HepG2 (cell line): ENCODE measurements around the gene ACOXL. TPM values are rescaled to one million over a fixed set of nuclear protein-coding genes. Genes with fewer than 3 reads are reported as not detected.

Experiments
- ATAC-seq: fragments of 200-7000 bp; cut with Tn5 transposase; 3 replicates; pipeline ENCODE4 v1.9.1; 2020; ENCODE audit warnings: mild to moderate bottlenecking, moderate library complexity
- BruUV-seq: library from RNA; stranded (reverse); fragments of 400-500 nt; replicated peaks from 2 replicates; lab custom pipeline; 2021; lab: Mats Ljungman, UMichigan
- CTCF ChIA-PET: fragments of 300-600 bp; formaldehyde crosslinking; extraction: SDS; loops from one replicate; lab custom pipeline; 2021; ENCODE audit warnings: low total read pairs, inconsistent platforms, low intra/inter-chr PET ratio; lab: Yijun Ruan, JAX
- POLR2A ChIA-PET: fragments of 350-600 bp; sonication (Branson Sonifier 250); formaldehyde crosslinking; loops from one replicate; lab custom pipeline; 2020; ENCODE audit warnings: antibody characterized with exemption, inconsistent platforms; lab: Yijun Ruan, JAX
- DNase-seq: peaks from one replicate; pipeline ENCODE4 v3.0.0-alpha.2; 2015; ENCODE audit warnings: low spot score
- FAIRE-seq: peaks from 3 replicates; lab custom pipeline; 2011; peaks lifted over from hg19 to GRCh38; lab: Jason Lieb, UNC
- H2AFZ ChIP-seq: one replicate; pipeline ENCODE4 v1.6.1; 2011; ENCODE audit warnings: low read length, inconsistent platforms
- H3K27ac ChIP-seq: fragments of 300-600 bp; 3 replicates; pipeline ENCODE4 v1.8.0; 2011; ENCODE audit warnings: mixed run types, mild to moderate bottlenecking, mixed read lengths, low read length, inconsistent platforms; ENCODE audit not compliant: insufficient read depth; ENCODE audit errors: extremely low read length
- H3K27me3 ChIP-seq, 2 experiments: fragments of 200-600 bp in 1 of 2; 2 replicates in 1 of 2; 3 replicates in 1 of 2; pipeline versions ENCODE4 v1.6.0 to v1.8.0; 2011; ENCODE audit warnings: low read length in 2 of 2, mild to moderate bottlenecking in 2 of 2, moderate library complexity in 2 of 2, inconsistent platforms in 1 of 2; ENCODE audit not compliant: insufficient read depth in 2 of 2, control insufficient read depth in 1 of 2
- H3K36me3 ChIP-seq, 2 experiments: fragments of 200-600 bp in 1 of 2; replicated peaks in 1 of 2; 2 replicates in 1 of 2; 3 replicates in 1 of 2; pipeline versions ENCODE4 v1.5.1 to v1.8.0; 2011; ENCODE audit warnings: low read length in 2 of 2, inconsistent platforms in 1 of 2; ENCODE audit not compliant: insufficient read depth in 2 of 2, control insufficient read depth in 1 of 2
- H3K4me1 ChIP-seq: 2 replicates; pipeline ENCODE4 v1.5.1; 2012; ENCODE audit warnings: low read length, inconsistent platforms; ENCODE audit not compliant: insufficient read depth
- H3K4me2 ChIP-seq: 2 replicates; pipeline ENCODE4 v1.6.0; 2011; ENCODE audit warnings: low read depth, low read length, inconsistent platforms
- H3K4me3 ChIP-seq, 3 experiments: fragments of 200-600 bp in 1 of 3; sonication (generic), shearing (Covaris generic) in 1 of 3; replicated peaks in 1 of 3; 2 replicates each; pipeline ENCODE4 v1.5.1; 2011 to 2016; ENCODE audit warnings: low read length in 3 of 3, inconsistent platforms in 2 of 3, low read depth in 2 of 3, mild to moderate bottlenecking in 2 of 3, control low read depth in 1 of 3, mixed read lengths in 1 of 3; ENCODE audit not compliant: insufficient read depth in 1 of 3
- H3K79me2 ChIP-seq: one replicate; pipeline ENCODE4 v1.6.1; 2011; ENCODE audit warnings: low read length, inconsistent platforms; ENCODE audit not compliant: insufficient read depth
- H3K9ac ChIP-seq: 2 replicates; pipeline ENCODE4 v1.6.0; 2011; ENCODE audit warnings: mild to moderate bottlenecking, low read depth, low read length, inconsistent platforms; ENCODE audit not compliant: insufficient read depth
- H3K9me3 ChIP-seq: 2 replicates; pipeline ENCODE4 v1.5.1; 2012; ENCODE audit warnings: mild to moderate bottlenecking, low read length
- H4K20me1 ChIP-seq: 2 replicates; pipeline ENCODE4 v1.6.0; 2011; ENCODE audit warnings: inconsistent platforms, mild to moderate bottlenecking, low read length, moderate library complexity; ENCODE audit not compliant: insufficient read depth
- DDIT3 ChIP-seq: sonication (generic); formaldehyde crosslinking; IDR thresholded peaks from 2 replicates; pipeline ENCODE4 v1.4.0; 2020; ENCODE audit warnings: mild to moderate bottlenecking, missing genetic modification reagents
- FOXP1 ChIP-seq, 2 experiments: fragments of 450-650 bp in 1 of 2; IDR thresholded peaks; 2 replicates each; pipeline ENCODE4 v1.6.1; 2017 to 2018; ENCODE audit warnings: antibody characterized with exemption in 1 of 2
- GATAD2A ChIP-seq: IDR thresholded peaks from 2 replicates; pipeline ENCODE4 v1.6.1; 2016
- GLMP ChIP-seq: sonication (generic); formaldehyde crosslinking; IDR thresholded peaks from 2 replicates; pipeline ENCODE4 v1.9.0; 2021; ENCODE audit warnings: missing genetic modification reagents, mild to moderate bottlenecking, borderline replicate concordance
- IKZF1 ChIP-seq: fragments of 450-650 bp; IDR thresholded peaks from 2 replicates; pipeline ENCODE4 v1.7.1; 2016
- KLF15 ChIP-seq: sonication (generic); formaldehyde crosslinking; IDR thresholded peaks from 2 replicates; pipeline ENCODE4 v1.8.1; 2023; ENCODE audit warnings: borderline replicate concordance, mild to moderate bottlenecking, inconsistent platforms, missing genetic modification reagents, mixed read lengths
- MAZ ChIP-seq, 2 experiments: sonication (generic) in 1 of 2; formaldehyde crosslinking in 1 of 2; IDR thresholded peaks; 2 replicates each; pipeline versions ENCODE4 v1.5.0 to v1.6.1; 2012 to 2020; ENCODE audit warnings: low read depth in 2 of 2, mild to moderate bottlenecking in 2 of 2, borderline replicate concordance in 1 of 2, improper control_type of control experiment in 1 of 2, low read length in 1 of 2, missing genetic modification reagents in 1 of 2, moderate library complexity in 1 of 2
- PAWR ChIP-seq: sonication (generic); formaldehyde crosslinking; IDR thresholded peaks from 2 replicates; pipeline ENCODE4 v1.4.0; 2020; ENCODE audit warnings: missing genetic modification reagents, mild to moderate bottlenecking, borderline replicate concordance
- REL ChIP-seq: sonication (generic); formaldehyde crosslinking; conservative IDR thresholded peaks from 2 replicates; pipeline ENCODE4 v1.8.0; 2022; ENCODE audit warnings: mild to moderate bottlenecking, missing genetic modification reagents, moderate library complexity
- SIN3B ChIP-seq: fragments of 150-350 bp; IDR thresholded peaks from 2 replicates; pipeline ENCODE4 v1.6.1; 2014; ENCODE audit warnings: low read length
- ZGPAT ChIP-seq: IDR thresholded peaks from 2 replicates; pipeline ENCODE4 v1.6.1; 2016; ENCODE audit warnings: mild to moderate bottlenecking
- ZNF256 ChIP-seq: sonication (generic); formaldehyde crosslinking; conservative IDR thresholded peaks from 2 replicates; pipeline ENCODE4 v1.4.0; 2020; ENCODE audit warnings: missing genetic modification reagents
- ZNF33A ChIP-seq: sonication (generic); formaldehyde crosslinking; IDR thresholded peaks from 2 replicates; pipeline ENCODE4 v1.5.1; 2020; ENCODE audit warnings: missing genetic modification reagents, mild to moderate bottlenecking, moderate library complexity, borderline replicate concordance
- ZNF512 ChIP-seq: sonication (generic); formaldehyde crosslinking; IDR thresholded peaks from 2 replicates; pipeline ENCODE4 v1.4.0; 2020; ENCODE audit warnings: mild to moderate bottlenecking, missing genetic modification reagents
- WGBS: methylation state at CpG from one replicate; pipeline ENCODE4 v1.1.6; 2017; ENCODE audit warnings: low lambda C conversion rate; 5-methylcytosine and 5-hydroxymethylcytosine counted together
- in situ Hi-C: cut with HindIII; loops from 2 replicates; pipeline ENCODE4 v1.10.0; 2017; ENCODE audit warnings: low pct_unique_long_range_greater_than_20kb; ENCODE audit not compliant: extremely low pct_ligation_motif_present
- intact Hi-C: fragments of 100-400 bp; cut with micrococcal nuclease; formaldehyde crosslinking; loops from one replicate; pipeline ENCODE4 v1.10.0; 2022; ENCODE audit not compliant: unreplicated experiment
- polyA plus RNA-seq, 8 experiments: library from polyadenylated mRNA; depleted of rRNA in 3 of 8; stranded (reverse) in 7 of 8; unstranded in 1 of 8; fragments of >200 nt; fragmentation: Illumina TruSeq in 4 of 8; extraction: Trizol in 4 of 8; gene quantifications; 2 replicates each; pipeline versions ENCODE4 v1.2.1 to v1.2.3, GENCODE V29; 2011 to 2016; ENCODE audit warnings: low read depth in 4 of 8, missing spikeins in 1 of 8, mixed read lengths in 1 of 8; ENCODE audit not compliant: insufficient read depth in 1 of 8
- total RNA-seq, 5 experiments: library from RNA; depleted of rRNA; stranded (reverse); fragments of >200 nt; fragmentation: Illumina TruSeq; extraction: Trizol; gene quantifications; 2 replicates each; pipeline ENCODE4 v1.2.3, GENCODE V29; 2016; ENCODE audit warnings: low read depth in 1 of 5

The ACOXL gene
- total and polyA plus RNA-seq, 2 of the 13 experiments (the other 11 are each of a cell fraction or from before 2014, with no cell fraction given): not detected

DNA sequence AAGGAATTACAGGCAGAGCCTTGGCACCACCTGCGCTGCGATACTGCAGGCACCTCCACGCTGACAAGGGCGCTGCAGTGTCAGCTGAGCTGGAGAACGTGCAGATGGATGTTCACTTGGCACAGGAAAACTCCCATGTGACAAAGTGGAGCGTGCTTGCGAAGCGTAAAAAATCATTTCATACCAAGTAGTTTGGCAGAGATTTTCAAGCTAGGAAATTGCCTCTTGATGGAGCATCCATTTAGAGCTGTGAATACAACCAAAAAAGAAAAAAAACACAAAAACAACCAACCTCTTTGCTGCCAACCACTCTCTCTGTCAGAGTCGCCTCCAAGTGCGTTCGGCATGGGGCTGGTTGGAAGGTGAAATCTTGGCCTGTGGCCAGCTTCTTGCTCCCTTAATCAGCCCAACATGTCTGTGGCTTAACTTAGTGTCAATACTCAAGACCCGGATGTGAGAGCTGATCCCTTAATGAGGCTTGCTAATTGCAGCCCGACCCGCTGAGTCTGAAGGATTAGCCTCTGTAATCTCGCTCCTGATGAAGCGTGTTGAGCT is 38.1 kb downstream of the ACOXL start:
- no peaks in the 10 kb centered on the region for H3K9me3 ChIP-seq
- no peak for TF ChIP-seq PAWR
- no peak for TF ChIP-seq ZGPAT
- no peak for TF ChIP-seq FOXP1 (IDR thresholded peaks at IDR 0.05)
- TF ChIP-seq FOXP1 (CRISPR knock-in tag; IDR thresholded peaks at IDR 0.05): no peak
- TF ChIP-seq SIN3B: no peak
- no peak for TF ChIP-seq DDIT3 (CRISPR knock-in tag)
- TF ChIP-seq, all 625 proteins: peak for 0
- Histone ChIP-seq H3K27ac (no peak overlapping the region), H3K4me1 (peaks cover 20% of the 10 kb centered on the region), H4K20me1 (no peaks in the 10 kb centered on the region; the same call in 1 of the 2 replicates), H3K4me2 (no peak overlapping the region), H3K27me3 (peaks cover 0 to 49% of the 10 kb centered on the region in 2 experiments; a peak in 3 of 5 replicates), H3K36me3 (no peaks in the 10 kb centered on the region), H2AFZ (no peak overlapping the region), H3K9ac (no peak overlapping the region), H3K4me3 (no peak overlapping the region), H3K79me2 (no peaks in the 10 kb centered on the region)
- no TSS peak for BruUV-seq
- in situ Hi-C loops: no loop called here
- ChIA-PET CTCF (no interaction called here), POLR2A (no interaction called here)
- FAIRE-seq: no peak
- ATAC-seq: no peak
- intact Hi-C loops: no loop called here
- WGBS: 62% methylated on average over 16 of the region's 16 CpGs
- no peak for DNase-seq

DNA sequence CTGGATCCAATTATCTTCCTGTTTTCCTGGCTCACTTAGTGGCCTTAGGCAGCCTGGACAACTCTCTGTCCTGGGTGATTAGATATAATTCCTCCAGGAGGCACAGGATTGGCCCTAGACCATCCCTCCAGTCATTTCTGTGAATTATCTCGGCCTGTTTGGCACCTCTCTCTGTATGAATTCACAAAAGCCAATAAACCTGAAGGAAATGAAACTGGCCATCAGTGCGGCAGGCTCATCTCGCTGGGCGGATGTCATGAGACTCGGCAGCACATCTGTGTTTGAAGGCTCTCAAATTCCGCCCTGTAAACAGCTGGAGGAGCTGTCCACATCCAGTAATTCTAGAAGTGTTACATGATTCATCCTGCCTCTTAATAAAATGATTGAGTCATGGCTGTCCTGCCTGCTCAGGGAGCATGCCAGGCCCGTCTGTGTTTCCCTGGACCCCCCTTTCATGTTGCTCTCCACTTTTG is 38.6 kb downstream of the ACOXL start:
- Histone ChIP-seq H3K36me3 (no peaks in the 10 kb centered on the region), H2AFZ (no peak overlapping the region), H3K27ac (no peak overlapping the region), H3K79me2 (no peaks in the 10 kb centered on the region), H3K9me3 (no peaks in the 10 kb centered on the region), H3K4me2 (no peak overlapping the region), H3K9ac (no peak overlapping the region), H3K27me3 (peaks cover 0 to 50% of the 10 kb centered on the region in 2 experiments; a peak in 3 of 5 replicates), H3K4me3 (no peak overlapping the region), H3K4me1 (peaks cover 20% of the 10 kb centered on the region), H4K20me1 (no peaks in the 10 kb centered on the region; the same call in 1 of the 2 replicates)
- ChIA-PET POLR2A (no interaction called here), CTCF (no interaction called here)
- no peak for ATAC-seq
- intact Hi-C loops: no loop called here
- no peak for FAIRE-seq
- DNase-seq: no peak
- WGBS: 32% methylated on average over 7 of the region's 7 CpGs
- in situ Hi-C loops: no loop called here
- no TSS peak for BruUV-seq
- TF ChIP-seq ZNF512 (CRISPR knock-in tag): no peak
- no peak for TF ChIP-seq ZNF33A (CRISPR knock-in tag)
- TF ChIP-seq GLMP (CRISPR knock-in tag): no peak
- no peak for TF ChIP-seq IKZF1
- no peak for TF ChIP-seq ZNF256
- no peak for TF ChIP-seq GATAD2A (CRISPR knock-in tag)
- no peak for TF ChIP-seq KLF15 (CRISPR knock-in tag)
- TF ChIP-seq REL (CRISPR knock-in tag): no peak
- TF ChIP-seq MAZ (IDR thresholded peaks at IDR 0.05; ENCODE audit: borderline replicate concordance, low read depth, low read length): no peak
- TF ChIP-seq MAZ (CRISPR knock-in tag; IDR thresholded peaks at IDR 0.05; ENCODE audit: low read depth): no peak
